ENCODE measurements around the gene SVOPL. TPM values are rescaled to one million over a fixed set of nuclear protein-coding genes. Genes with fewer than 3 reads are reported as not detected.

The SVOPL gene
- total RNA-seq, 4 donors from 2014 or later: not detected

GRCh38 chr7:138595454-138595853, 105.7 kb downstream of the SVOPL start:
- ATAC-seq (ENCODE audit: low FRiP score) (no peak), DNase-seq (ENCODE audit: low spot score) (no peak)
- TF ChIP-seq CTCF (IDR thresholded peaks at IDR 0.05): no peak

- ATAC-seq (ENCODE audit: low FRiP score): no peak
- no peak for DNase-seq (ENCODE audit: low spot score)
- TF ChIP-seq CTCF (IDR thresholded peaks at IDR 0.05): no peak
Measured at GRCh38 chr7:138590154-138590553, 111.0 kb downstream of the SVOPL start.

- no peak for ATAC-seq (ENCODE audit: low FRiP score)
- no peak for TF ChIP-seq CTCF (IDR thresholded peaks at IDR 0.05)
- DNase-seq (ENCODE audit: low spot score): no peak
Measured at GRCh38 chr7:138588986-138589385, 112.2 kb downstream of the SVOPL start.

GRCh38 chr7:138587485-138587884, 113.7 kb downstream of the SVOPL start:
- TF ChIP-seq CTCF (IDR thresholded peaks at IDR 0.05): no peak
- DNase-seq (ENCODE audit: low spot score) (no peak), ATAC-seq (ENCODE audit: low FRiP score) (no peak)

- ATAC-seq (ENCODE audit: low FRiP score): no peak
- no peak for TF ChIP-seq CTCF (IDR thresholded peaks at IDR 0.05)
- DNase-seq (ENCODE audit: low spot score): no peak
Measured at GRCh38 chr7:138585283-138585993, 115.7 kb downstream of the SVOPL start.

GRCh38 chr7:138584696-138585095, 116.5 kb downstream of the SVOPL start:
- DNase-seq (ENCODE audit: low spot score) (no peak), ATAC-seq (ENCODE audit: low FRiP score) (no peak)
- no peak for TF ChIP-seq CTCF (IDR thresholded peaks at IDR 0.05)

GRCh38 chr7:138584283-138584682, 116.9 kb downstream of the SVOPL start:
- no peak for ATAC-seq (ENCODE audit: low FRiP score)
- TF ChIP-seq CTCF (IDR thresholded peaks at IDR 0.05): no peak

More at GRCh38 chr7:138584283-138584682, 116.9 kb downstream of the SVOPL start:
- no peak for DNase-seq (ENCODE audit: low spot score)

Measured in omental fat pad (tissue), 4 donors.